Neural progenitor cell (in vitro differentiated cells): ENCODE results near the gene RAI14.
"Not testable (repeated sequence)": the region's sequence is repeated elsewhere in the genome, so short reads cannot be mapped to it uniquely, and the experiment has no call there.

Source experiments
- EZH2 ChIP-seq: fragments of 200-600 bp; sonication (generic); IDR thresholded peaks from 2 replicates; pipeline ENCODE4 v1.6.1; 2017; ENCODE audit warnings: antibody characterized with exemption, mild to moderate bottlenecking, moderate library complexity
- TF ChIP-seq, protein P1 (sequence below): fragments of 200-600 bp; sonication (generic); IDR thresholded peaks from 2 replicates; pipeline ENCODE4 v1.5.1; 2017; ENCODE audit warnings: antibody characterized with exemption, mild to moderate bottlenecking

DNA sequence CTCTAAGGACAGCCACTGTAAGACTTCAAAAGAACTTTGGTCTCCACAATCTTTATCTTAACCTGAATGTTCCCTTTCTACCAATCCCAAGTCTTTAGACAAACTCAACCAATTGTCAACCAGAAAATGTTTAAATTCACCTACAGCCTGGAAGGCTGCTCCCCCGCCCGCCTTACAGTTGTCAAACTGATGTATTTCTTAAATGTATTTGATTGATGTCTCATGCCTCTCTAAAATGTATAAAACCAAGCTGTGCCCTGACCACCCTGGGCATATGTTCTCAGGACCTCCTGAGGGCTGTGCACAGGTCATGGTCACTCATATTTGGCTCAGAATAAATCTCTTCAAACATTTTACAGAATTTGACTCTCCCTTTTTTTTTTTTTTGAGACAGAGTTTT is 45.3 kb downstream of the RAI14 start:
- TF ChIP-seq, protein P1, sequence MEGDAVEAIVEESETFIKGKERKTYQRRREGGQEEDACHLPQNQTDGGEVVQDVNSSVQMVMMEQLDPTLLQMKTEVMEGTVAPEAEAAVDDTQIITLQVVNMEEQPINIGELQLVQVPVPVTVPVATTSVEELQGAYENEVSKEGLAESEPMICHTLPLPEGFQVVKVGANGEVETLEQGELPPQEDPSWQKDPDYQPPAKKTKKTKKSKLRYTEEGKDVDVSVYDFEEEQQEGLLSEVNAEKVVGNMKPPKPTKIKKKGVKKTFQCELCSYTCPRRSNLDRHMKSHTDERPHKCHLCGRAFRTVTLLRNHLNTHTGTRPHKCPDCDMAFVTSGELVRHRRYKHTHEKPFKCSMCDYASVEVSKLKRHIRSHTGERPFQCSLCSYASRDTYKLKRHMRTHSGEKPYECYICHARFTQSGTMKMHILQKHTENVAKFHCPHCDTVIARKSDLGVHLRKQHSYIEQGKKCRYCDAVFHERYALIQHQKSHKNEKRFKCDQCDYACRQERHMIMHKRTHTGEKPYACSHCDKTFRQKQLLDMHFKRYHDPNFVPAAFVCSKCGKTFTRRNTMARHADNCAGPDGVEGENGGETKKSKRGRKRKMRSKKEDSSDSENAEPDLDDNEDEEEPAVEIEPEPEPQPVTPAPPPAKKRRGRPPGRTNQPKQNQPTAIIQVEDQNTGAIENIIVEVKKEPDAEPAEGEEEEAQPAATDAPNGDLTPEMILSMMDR = not testable (repeated sequence)
- not testable (repeated sequence) for TF ChIP-seq EZH2
